ENCODE measurements around the gene RPGRIP1L.

Gene RPGRIP1L

GRCh38 chr16:53622315-53622714 lies 81.3 kb downstream of the RPGRIP1L start:
- DNase-seq (ENCODE audit: low spot score), result no peak
- no peak for TF ChIP-seq CTCF (IDR thresholded peaks at IDR 0.05; ENCODE audit: borderline replicate concordance, control extremely low read depth, extremely low read depth, insufficient read depth, missing control alignments)
- in situ Hi-C loops (cut with MboI; ENCODE audit: low sequenced_read_pairs, unreplicated experiment), result no loop called here

GRCh38 chr16:53620476-53620875 lies 83.2 kb downstream of the RPGRIP1L start:
- DNase-seq (ENCODE audit: low spot score), result no peak
- TF ChIP-seq CTCF (IDR thresholded peaks at IDR 0.05; ENCODE audit: borderline replicate concordance, control extremely low read depth, extremely low read depth, insufficient read depth, missing control alignments), result no peak
- in situ Hi-C loops (cut with MboI; ENCODE audit: low sequenced_read_pairs, unreplicated experiment), result no loop called here

GRCh38 chr16:53619235-53619634 lies 84.4 kb downstream of the RPGRIP1L start:
- in situ Hi-C loops (cut with MboI; ENCODE audit: low sequenced_read_pairs, unreplicated experiment), result no loop called here

GRCh38 chr16:53614346-53614745 lies 89.3 kb downstream of the RPGRIP1L start:
- in situ Hi-C loops (cut with MboI; ENCODE audit: low sequenced_read_pairs, unreplicated experiment), result no loop called here
- TF ChIP-seq CTCF (IDR thresholded peaks at IDR 0.05; ENCODE audit: borderline replicate concordance, control extremely low read depth, extremely low read depth, insufficient read depth, missing control alignments), result no peak

More at GRCh38 chr16:53619235-53619634, 84.4 kb downstream of the RPGRIP1L start:
- DNase-seq (ENCODE audit: low spot score), result no peak
- TF ChIP-seq CTCF (IDR thresholded peaks at IDR 0.05; ENCODE audit: borderline replicate concordance, control extremely low read depth, extremely low read depth, insufficient read depth, missing control alignments), result no peak

GRCh38 chr16:53612003-53612402 lies 91.7 kb downstream of the RPGRIP1L start:
- DNase-seq (ENCODE audit: low spot score), result no peak

More at GRCh38 chr16:53614346-53614745, 89.3 kb downstream of the RPGRIP1L start:
- DNase-seq (ENCODE audit: low spot score), result no peak

GRCh38 chr16:53611179-53611696 lies 92.4 kb downstream of the RPGRIP1L start:
- TF ChIP-seq CTCF (IDR thresholded peaks at IDR 0.05; ENCODE audit: borderline replicate concordance, control extremely low read depth, extremely low read depth, insufficient read depth, missing control alignments), result no peak
- in situ Hi-C loops (cut with MboI; ENCODE audit: low sequenced_read_pairs, unreplicated experiment), result no loop called here
- no peak for DNase-seq (ENCODE audit: low spot score)

More at GRCh38 chr16:53612003-53612402, 91.7 kb downstream of the RPGRIP1L start:
- in situ Hi-C loops (cut with MboI; ENCODE audit: low sequenced_read_pairs, unreplicated experiment), result no loop called here
- no peak for TF ChIP-seq CTCF (IDR thresholded peaks at IDR 0.05; ENCODE audit: borderline replicate concordance, control extremely low read depth, extremely low read depth, insufficient read depth, missing control alignments)
